Stimulated activated CD8-positive, alpha-beta memory T cell treated with anti-CD3 and anti-CD28 coated beads, Interleukin-15, amount 100 ng/mL, for 4 hours (primary cell): Measurements from ENCODE around the gene ALB.
"Not testable (repeated sequence)": the region's sequence is repeated elsewhere in the genome, so short reads cannot be mapped to it uniquely, and the experiment has no call there.

Experiments used
- DNase-seq, 2 donors: peaks; one replicate each; pipeline ENCODE4 v3.0.0-alpha.2; 2020; ENCODE audit warnings: low read depth in 2 of 2

ALB gene

DNA sequence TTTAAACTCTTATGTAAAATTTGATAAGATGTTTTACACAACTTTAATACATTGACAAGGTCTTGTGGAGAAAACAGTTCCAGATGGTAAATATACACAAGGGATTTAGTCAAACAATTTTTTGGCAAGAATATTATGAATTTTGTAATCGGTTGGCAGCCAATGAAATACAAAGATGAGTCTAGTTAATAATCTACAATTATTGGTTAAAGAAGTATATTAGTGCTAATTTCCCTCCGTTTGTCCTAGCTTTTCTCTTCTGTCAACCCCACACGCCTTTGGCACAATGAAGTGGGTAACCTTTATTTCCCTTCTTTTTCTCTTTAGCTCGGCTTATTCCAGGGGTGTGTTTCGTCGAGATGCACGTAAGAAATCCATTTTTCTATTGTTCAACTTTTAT lies at the start of gene ALB:
ALB (plus strand) TSS at position 246 of the 400 bp plus-strand sequence; CDS start at position 287, 41 bp downstream.
- DNase-seq, result no peak

DNA sequence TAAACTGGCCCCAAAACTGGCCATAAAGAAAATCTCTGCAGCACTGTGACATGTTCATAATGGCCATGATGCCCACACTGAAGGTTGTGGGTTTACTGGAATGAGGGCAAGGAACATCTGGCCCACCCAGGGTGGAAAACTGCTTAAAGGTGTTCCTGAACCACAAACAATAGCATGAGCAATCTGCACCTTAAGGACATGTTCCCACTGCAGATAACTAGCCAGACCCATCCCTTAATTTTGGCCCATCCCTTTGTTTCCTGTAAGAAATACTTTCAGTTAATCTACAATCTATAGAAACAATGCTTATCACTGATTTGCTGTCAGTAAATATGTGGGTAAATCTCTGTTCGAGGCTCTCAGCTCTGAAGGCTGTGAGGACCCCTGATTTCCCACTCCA lies 46.9 kb upstream of the ALB start:
- DNase-seq, result not testable (repeated sequence)

- not testable (repeated sequence) for DNase-seq
Observed at GRCh38 chr4:73369506-73370199, 34.4 kb upstream of the ALB start.

DNA sequence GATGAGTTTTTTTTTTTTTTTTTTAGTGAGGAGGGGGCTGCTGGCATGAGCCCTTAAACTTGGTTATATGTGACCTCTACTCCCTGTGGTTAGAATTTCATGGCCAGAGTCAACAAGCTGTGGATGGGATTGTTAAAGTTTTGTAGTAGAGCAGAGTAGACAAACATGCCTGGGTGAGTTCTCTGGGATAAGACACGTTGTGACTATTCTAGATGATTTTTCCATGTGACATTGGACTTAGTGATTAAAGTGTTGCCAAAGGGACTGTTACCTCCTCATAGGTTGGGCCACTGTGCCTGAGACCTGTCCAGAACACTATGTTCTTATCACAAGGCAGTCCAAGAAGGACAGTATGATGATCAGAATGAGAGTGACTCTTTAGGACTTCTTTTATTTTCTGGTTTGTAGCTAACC lies 28.8 kb upstream of the ALB start:
- DNase-seq, result no peak

DNA sequence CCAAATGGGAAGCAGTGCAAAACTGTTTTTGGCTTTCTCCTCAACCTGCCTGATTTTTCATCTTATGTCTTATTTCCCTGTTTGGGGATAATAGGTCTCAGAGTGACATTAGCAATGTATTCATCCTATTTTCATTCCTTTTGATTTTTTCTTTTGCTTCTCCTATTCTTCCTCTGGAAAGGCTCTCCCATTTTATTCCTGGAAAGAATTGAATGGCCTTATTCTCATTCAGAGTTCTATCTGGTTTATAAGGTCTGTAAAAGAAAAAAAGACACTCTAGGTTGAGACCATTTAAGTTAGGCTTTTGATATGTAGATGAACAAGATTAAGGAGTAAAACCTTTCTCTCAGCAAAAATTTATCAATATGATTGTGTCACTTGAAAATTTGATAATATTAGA lies 27.8 kb upstream of the ALB start:
- DNase-seq, result no peak

DNA sequence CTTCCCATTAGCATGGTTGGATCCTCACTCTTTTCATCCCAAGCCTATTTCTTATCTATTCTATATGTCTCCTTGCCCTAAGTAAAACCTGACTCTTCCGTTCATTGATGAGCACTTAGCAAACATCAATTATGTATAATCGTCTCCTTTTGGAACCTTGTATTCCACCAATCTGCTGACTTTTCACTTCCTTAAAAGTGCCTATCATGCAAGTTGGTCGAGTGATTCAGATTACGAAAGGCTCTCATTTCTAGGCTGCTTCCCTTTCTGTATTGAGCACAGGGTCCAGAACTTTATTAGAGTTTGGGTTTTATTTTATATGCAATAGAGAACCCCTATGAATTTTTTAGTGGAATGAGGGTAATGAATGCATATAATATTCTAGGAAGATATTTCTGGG lies 27.1 kb upstream of the ALB start:
- DNase-seq, result no peak

- no peak for DNase-seq
Observed at GRCh38 chr4:73378887-73379286, 25.2 kb upstream of the ALB start.

DNA sequence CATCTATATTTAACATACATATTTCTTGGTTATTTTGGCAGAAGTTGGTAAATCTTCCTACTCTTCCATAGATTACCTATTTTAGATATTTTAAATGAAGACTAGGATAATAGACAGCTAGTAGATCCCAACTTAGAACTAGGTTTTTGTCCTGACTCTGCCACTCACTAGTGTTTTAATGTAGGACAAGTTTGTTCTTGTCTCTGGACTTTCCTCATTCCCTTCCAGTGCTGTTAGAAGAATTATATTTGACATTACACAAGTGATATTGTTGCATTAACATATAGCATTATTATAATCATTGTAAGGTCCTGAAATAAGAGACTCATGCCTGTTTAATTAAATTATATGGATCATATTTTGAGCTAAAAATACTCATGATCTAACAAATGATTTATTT lies 24.1 kb upstream of the ALB start:
- no peak for DNase-seq

- no peak for DNase-seq
Observed at GRCh38 chr4:73381214-73381613, 22.9 kb upstream of the ALB start.

- no peak for DNase-seq
Observed at GRCh38 chr4:73383452-73383851, 20.6 kb upstream of the ALB start.

- DNase-seq, result no peak
Observed at GRCh38 chr4:73387552-73387951, 16.5 kb upstream of the ALB start.

- no peak for DNase-seq
Observed at GRCh38 chr4:73388887-73389286, 15.2 kb upstream of the ALB start.

- DNase-seq, result not testable (repeated sequence)
Observed at GRCh38 chr4:73389663-73390062, 14.4 kb upstream of the ALB start.

GRCh38 chr4:73391774-73392173 lies 12.3 kb upstream of the ALB start:
- DNase-seq, result no peak

- DNase-seq, result no peak
Observed at GRCh38 chr4:73392936-73393335, 11.2 kb upstream of the ALB start.

DNA sequence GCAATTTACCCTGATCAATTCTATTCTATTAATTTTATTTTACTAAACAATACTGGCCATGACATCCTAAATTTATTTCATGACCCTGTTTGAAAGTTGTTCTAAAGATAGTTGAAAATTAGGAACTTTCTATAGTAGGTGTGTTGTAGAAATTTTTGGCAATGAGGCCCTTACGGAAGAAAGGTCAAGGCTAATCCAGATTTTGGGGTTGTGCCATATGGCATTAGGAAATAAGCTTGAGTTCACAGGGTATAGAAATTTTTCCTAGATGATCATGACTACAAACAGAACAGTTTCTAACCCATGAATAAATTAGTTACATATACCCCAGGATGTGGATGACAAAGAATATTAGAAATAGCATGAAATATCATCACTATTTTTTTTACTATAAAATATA lies 7.8 kb upstream of the ALB start:
- DNase-seq, result no peak

GRCh38 chr4:73396993-73397972 lies 6.8 kb upstream of the ALB start:
- DNase-seq, result no peak

- DNase-seq, result no peak
Observed at GRCh38 chr4:73401412-73401811, 2.7 kb upstream of the ALB start.

GRCh38 chr4:73404457-73404856 lies 370 bp downstream of the ALB start:
- DNase-seq, result no peak

DNA sequence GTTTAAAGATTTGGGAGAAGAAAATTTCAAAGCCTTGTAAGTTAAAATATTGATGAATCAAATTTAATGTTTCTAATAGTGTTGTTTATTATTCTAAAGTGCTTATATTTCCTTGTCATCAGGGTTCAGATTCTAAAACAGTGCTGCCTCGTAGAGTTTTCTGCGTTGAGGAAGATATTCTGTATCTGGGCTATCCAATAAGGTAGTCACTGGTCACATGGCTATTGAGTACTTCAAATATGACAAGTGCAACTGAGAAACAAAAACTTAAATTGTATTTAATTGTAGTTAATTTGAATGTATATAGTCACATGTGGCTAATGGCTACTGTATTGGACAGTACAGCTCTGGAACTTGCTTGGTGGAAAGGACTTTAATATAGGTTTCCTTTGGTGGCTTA lies 1.1 kb downstream of the ALB start:
- DNase-seq, result no peak

DNA sequence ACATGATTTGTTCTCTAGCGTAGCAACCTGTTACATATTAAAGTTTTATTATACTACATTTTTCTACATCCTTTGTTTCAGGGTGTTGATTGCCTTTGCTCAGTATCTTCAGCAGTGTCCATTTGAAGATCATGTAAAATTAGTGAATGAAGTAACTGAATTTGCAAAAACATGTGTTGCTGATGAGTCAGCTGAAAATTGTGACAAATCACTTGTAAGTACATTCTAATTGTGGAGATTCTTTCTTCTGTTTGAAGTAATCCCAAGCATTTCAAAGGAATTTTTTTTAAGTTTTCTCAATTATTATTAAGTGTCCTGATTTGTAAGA lies 2.4 kb downstream of the ALB start:
- DNase-seq, result no peak

DNA sequence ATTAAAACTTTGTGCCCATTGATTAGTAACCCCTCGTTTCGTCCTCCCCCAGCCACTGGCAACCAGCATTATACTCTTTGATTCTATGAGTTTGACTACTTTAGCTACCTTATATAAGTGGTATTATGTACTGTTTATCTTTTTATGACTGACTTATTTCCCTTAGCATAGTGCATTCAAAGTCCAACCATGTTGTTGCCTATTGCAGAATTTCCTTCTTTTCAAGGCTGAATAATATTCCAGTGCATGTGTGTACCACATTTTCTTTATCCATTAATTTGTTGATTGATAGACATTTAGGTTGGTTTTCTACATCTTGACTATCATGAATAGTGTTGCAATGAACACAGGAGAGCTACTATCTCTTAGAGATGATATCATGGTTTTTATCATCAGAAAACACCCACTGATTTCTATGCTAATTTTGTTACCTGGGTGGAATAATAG lies 3.2 kb downstream of the ALB start:
- DNase-seq, result no peak
